A673 (cell line): ENCODE measurements around the gene IQCH. TPM values are rescaled to one million over a fixed set of nuclear protein-coding genes. Genes with fewer than 3 reads are reported as not detected.
A peak's percentile ranks its signal among the peaks of the same experiment; 100 is the strongest.

Source experiments
- BruUV-seq: library from RNA; stranded (reverse); fragments of 400-500 nt; replicated peaks from 2 replicates; lab custom pipeline; 2021; lab: Mats Ljungman, UMichigan
- CTCF ChIA-PET: fragments of 300-600 bp; sonication (Branson Sonifier 250); formaldehyde crosslinking; loops from one replicate; lab custom pipeline; 2022; ENCODE audit warnings: antibody characterized with exemption; lab: Charles Lee
- POLR2A ChIA-PET: fragments of 300-600 bp; sonication (Branson Sonifier 250); formaldehyde crosslinking; loops from one replicate; lab custom pipeline; 2022; ENCODE audit warnings: antibody characterized with exemption; ENCODE audit not compliant: low non-redundant PET; lab: Charles Lee
- DNase-seq: peaks from one replicate; pipeline ENCODE4 v3.0.0-alpha.2; 2015; ENCODE audit warnings: low spot score
- H3K27ac ChIP-seq: fragments of 200-600 bp; sonication (generic); 2 replicates; pipeline ENCODE4 v1.5.1; 2016; ENCODE audit warnings: mixed run types, low read depth, mild to moderate bottlenecking, mixed read lengths, antibody characterized with exemption, low read length; ENCODE audit not compliant: poor library complexity, severe bottlenecking
- H3K27me3 ChIP-seq: fragments of 200-600 bp; sonication (generic); replicated peaks from 2 replicates; pipeline ENCODE4 v1.6.1; 2017; ENCODE audit warnings: mixed run types, low read depth, mild to moderate bottlenecking, mixed read lengths, antibody characterized with exemption, low read length; ENCODE audit not compliant: insufficient read depth, poor library complexity
- H3K36me3 ChIP-seq: fragments of 200-600 bp; sonication (generic); 2 replicates; pipeline ENCODE4 v1.6.1; 2016; ENCODE audit warnings: mixed run types, mild to moderate bottlenecking, mixed read lengths, antibody characterized with exemption, low read length; ENCODE audit not compliant: insufficient read depth, poor library complexity, severe bottlenecking
- H3K4me1 ChIP-seq: fragments of 200-600 bp; sonication (generic); 2 replicates; pipeline ENCODE4 v1.6.1; 2017; ENCODE audit warnings: mixed run types, mild to moderate bottlenecking, mixed read lengths, antibody characterized with exemption, low read length; ENCODE audit not compliant: insufficient read depth, poor library complexity, severe bottlenecking
- H3K4me3 ChIP-seq: fragments of 200-600 bp; sonication (generic); 2 replicates; pipeline ENCODE4 v1.5.1; 2016; ENCODE audit warnings: low read depth, mixed run types, mild to moderate bottlenecking, mixed read lengths, low read length; ENCODE audit not compliant: poor library complexity, severe bottlenecking
- H3K9me3 ChIP-seq: fragments of 200-600 bp; sonication (generic); 2 replicates; pipeline ENCODE4 v1.6.1; 2016; ENCODE audit warnings: mixed run types, low read depth, mild to moderate bottlenecking, mixed read lengths, antibody characterized with exemption, low read length; ENCODE audit not compliant: poor library complexity, severe bottlenecking
- CTCF ChIP-seq: fragments of 300-800, 200-600 bp; sonication (generic); conservative IDR thresholded peaks from 2 replicates; pipeline ENCODE4 v1.5.1; 2017; ENCODE audit warnings: low read depth, mild to moderate bottlenecking, antibody characterized with exemption, low read length, moderate library complexity, mixed read lengths
- EZH2 ChIP-seq: fragments of 200-600 bp; sonication (generic); IDR thresholded peaks from 2 replicates; pipeline ENCODE4 v1.6.1; 2017; ENCODE audit warnings: borderline replicate concordance, low read depth, mild to moderate bottlenecking, mixed read lengths, antibody characterized with exemption, low read length; ENCODE audit not compliant: poor library complexity, severe bottlenecking
- intact Hi-C: fragments of 100-400 bp; cut with micrococcal nuclease; formaldehyde crosslinking; loops from one replicate; pipeline ENCODE4 v1.10.0; 2022; ENCODE audit not compliant: unreplicated experiment
- total RNA-seq: library from RNA; stranded (reverse); gene quantifications from 2 replicates; pipeline ENCODE4 v1.2.3, GENCODE V29; 2021

The IQCH gene
- total RNA-seq, 1 experiment from 2014 or later = 1.7 TPM

- ChIA-PET CTCF (no interaction called here), POLR2A (no interaction called here)
- Histone ChIP-seq H3K27me3 (no peaks in the 10 kb centered on the region), H3K4me3 (no peak overlapping the region), H3K9me3 (no peaks in the 10 kb centered on the region), H3K36me3 (peaks cover 13% of the 10 kb centered on the region), H3K4me1 (peaks cover 26% of the 10 kb centered on the region), H3K27ac (no peak overlapping the region)
- DNase-seq = peak; percentile 33
- TF ChIP-seq EZH2 (no peak), CTCF (no peak)
- intact Hi-C loops = no loop called here
- BruUV-seq = no TSS peak
Observed at GRCh38 chr15:67550522-67550921, 295.9 kb downstream of the IQCH start.

GRCh38 chr15:67551207-67551743 is 296.7 kb downstream of the IQCH start:
- CTCF ChIA-PET = no interaction called here
- DNase-seq = no peak
- POLR2A ChIA-PET = no interaction called here
- Histone ChIP-seq H3K4me1 (peaks cover 26% of the 10 kb centered on the region), H3K4me3 (no peak overlapping the region), H3K9me3 (no peaks in the 10 kb centered on the region), H3K36me3 (peaks cover 11% of the 10 kb centered on the region), H3K27me3 (no peaks in the 10 kb centered on the region), H3K27ac (no peak overlapping the region)
- intact Hi-C loops = no loop called here
- BruUV-seq = no TSS peak
- TF ChIP-seq CTCF (no peak), EZH2 (no peak)

Other genes starting within 250 kb of the IQCH start
- gene SMAD3, start 189.2 kb upstream of the IQCH start, total RNA-seq = 31.0 and 43.0 TPM in 2 replicates
- 54.8 and 55.1 TPM in 2 replicates for gene AAGAB, start 125 bp upstream of the IQCH start, total RNA-seq